HFFc6 (cell line): ENCODE data around the gene ENGASE. TPM values are rescaled to one million over a fixed set of nuclear protein-coding genes. Genes with fewer than 3 reads are reported as not detected.

Source experiments
- DNase-seq: peaks from one replicate; pipeline ENCODE4 v3.0.0-alpha.2; 2018
- H3K27ac Mint-ChIP-seq: 2 replicates; pipeline ENCODE4 v1.8.0; 2020; ENCODE audit warnings: mild to moderate bottlenecking, mixed read lengths
- H3K27me3 Mint-ChIP-seq: 2 replicates; pipeline ENCODE4 v1.8.0; 2021; ENCODE audit warnings: mild to moderate bottlenecking, moderate library complexity, mixed read lengths; ENCODE audit not compliant: insufficient read depth
- H3K36me3 Mint-ChIP-seq: 2 replicates; pipeline ENCODE4 v1.8.0; 2021; ENCODE audit warnings: low read depth, mixed read lengths
- H3K4me1 Mint-ChIP-seq: 2 replicates; pipeline ENCODE4 v1.8.0; 2020; ENCODE audit warnings: low read depth, mixed read lengths
- H3K4me3 Mint-ChIP-seq: 2 replicates; pipeline ENCODE4 v1.8.0; 2020; ENCODE audit warnings: mild to moderate bottlenecking, moderate library complexity, mixed read lengths
- H3K9me3 Mint-ChIP-seq: 2 replicates; pipeline ENCODE4 v1.8.0; 2020; ENCODE audit warnings: mild to moderate bottlenecking, mixed read lengths
- CTCF ChIP-seq: fragments of 200-600 bp; sonication (generic); IDR thresholded peaks from 2 replicates; pipeline ENCODE4 v1.5.0; 2021; ENCODE audit warnings: antibody characterized with exemption, mild to moderate bottlenecking
- total RNA-seq, 6 experiments: library from RNA; stranded (reverse); fragmentation: NEBNext Ultra II Directional; extraction: Animal tissue kit (Norgen Biotek cat#: 25700); gene quantifications; 2 replicates in 1 of 6; 3 replicates in 5 of 6; pipeline ENCODE4 v1.2.3, GENCODE V29; 2021

The ENGASE gene
- total RNA-seq, 6 experiments from 2014 or later: 11.1 to 13.8 (median 11.8) TPM

GRCh38 chr17:79113699-79114457 lies 39.3 kb downstream of the ENGASE start:
- Mint-ChIP-seq H3K4me3 (no peak overlapping the region), H3K27ac (no peak overlapping the region), H3K27me3 (peaks cover 40% of the 10 kb centered on the region), H3K9me3 (no peaks in the 10 kb centered on the region), H3K4me1 (no peaks in the 10 kb centered on the region), H3K36me3 (no peaks in the 10 kb centered on the region)
- DNase-seq: no peak
- no peak for TF ChIP-seq CTCF

GRCh38 chr17:79114458-79115301 lies 40.1 kb downstream of the ENGASE start:
- no peak for TF ChIP-seq CTCF
- no peaks in the 10 kb centered on the region for H3K36me3 Mint-ChIP-seq
- no peaks in the 10 kb centered on the region for H3K4me1 Mint-ChIP-seq
- peaks cover 38% of the 10 kb centered on the region for H3K27me3 Mint-ChIP-seq
- H3K4me3 Mint-ChIP-seq: no peak overlapping the region
- H3K27ac Mint-ChIP-seq: no peak overlapping the region
- no peaks in the 10 kb centered on the region for H3K9me3 Mint-ChIP-seq
- no peak for DNase-seq

- no peak overlapping the region for H3K4me3 Mint-ChIP-seq
- H3K27me3 Mint-ChIP-seq: peaks cover 36% of the 10 kb centered on the region
- DNase-seq: no peak
- H3K27ac Mint-ChIP-seq: no peak overlapping the region
- H3K9me3 Mint-ChIP-seq: no peaks in the 10 kb centered on the region
- no peaks in the 10 kb centered on the region for H3K4me1 Mint-ChIP-seq
- H3K36me3 Mint-ChIP-seq: no peaks in the 10 kb centered on the region
- TF ChIP-seq CTCF: no peak
These were observed 40.9 kb downstream of the ENGASE start for GRCh38 chr17:79115487-79115886.

GRCh38 chr17:79116575-79117368 lies 42.1 kb downstream of the ENGASE start:
- no peak overlapping the region for H3K4me3 Mint-ChIP-seq
- no peaks in the 10 kb centered on the region for H3K9me3 Mint-ChIP-seq
- no peak for TF ChIP-seq CTCF
- H3K4me1 Mint-ChIP-seq: no peaks in the 10 kb centered on the region
- DNase-seq: no peak
- no peaks in the 10 kb centered on the region for H3K36me3 Mint-ChIP-seq
- H3K27ac Mint-ChIP-seq: no peak overlapping the region
- H3K27me3 Mint-ChIP-seq: peaks cover 30% of the 10 kb centered on the region

GRCh38 chr17:79117905-79118487 lies 43.4 kb downstream of the ENGASE start:
- Mint-ChIP-seq H3K36me3 (no peaks in the 10 kb centered on the region), H3K27ac (no peak overlapping the region)

More at GRCh38 chr17:79117905-79118487, 43.4 kb downstream of the ENGASE start:
- H3K27me3 Mint-ChIP-seq: peaks cover 29% of the 10 kb centered on the region
- no peaks in the 10 kb centered on the region for H3K4me1 Mint-ChIP-seq
- H3K9me3 Mint-ChIP-seq: no peaks in the 10 kb centered on the region
- no peak overlapping the region for H3K4me3 Mint-ChIP-seq
- DNase-seq: no peak
- TF ChIP-seq CTCF: no peak
